GM12892 (cell line): ENCODE results near the gene RNF187.

Experiments
- POLR2AphosphoS5 ChIP-seq: IDR thresholded peaks from 2 replicates; pipeline ENCODE4 v1.6.1; 2011; ENCODE audit warnings: low read depth, low read length, control low read depth
- TAF1 ChIP-seq: IDR thresholded peaks from 2 replicates; pipeline ENCODE4 v1.6.1; 2011; ENCODE audit warnings: low read depth, mild to moderate bottlenecking, control low read depth, low read length, borderline replicate concordance

DNA sequence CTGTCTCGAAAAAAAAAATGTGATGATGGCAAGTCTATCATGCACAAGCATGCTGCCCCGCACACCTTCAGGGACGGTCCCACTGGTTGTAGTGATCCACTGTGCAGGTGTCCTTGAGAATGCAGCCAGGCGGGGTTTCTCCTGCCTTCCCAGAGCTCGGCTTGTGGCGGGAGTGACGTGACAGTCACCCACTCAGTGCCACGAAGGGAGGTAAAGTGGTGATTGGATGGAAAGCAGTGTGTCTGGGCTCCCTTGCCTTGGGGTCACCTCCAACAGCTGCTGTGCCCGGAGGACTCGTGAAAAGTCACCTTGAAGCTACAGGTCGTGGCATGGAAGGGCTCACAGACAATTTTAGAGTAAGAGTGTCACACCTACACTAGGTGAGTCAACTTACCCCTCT is 37.0 kb upstream of the RNF187 start:
- TF ChIP-seq POLR2AphosphoS5 (no peak), TAF1 (no peak)
